HG03196 (cell line): Measurements from ENCODE around the gene INPP4A.

Experiments used
- ATAC-seq: cut with Tn5 transposase; IDR thresholded peaks from one replicate; pipeline ENCODE4 v1.9.1; 2021; ENCODE audit not compliant: unreplicated experiment

Gene INPP4A

GRCh38 chr2:98537390-98538126 is 92.9 kb downstream of the INPP4A start:
- ATAC-seq, result no peak

GRCh38 chr2:98538280-98539041 is 93.8 kb downstream of the INPP4A start:
- ATAC-seq, result no peak

GRCh38 chr2:98539056-98539735 is 94.5 kb downstream of the INPP4A start:
- no peak for ATAC-seq

GRCh38 chr2:98540536-98540935 is 95.9 kb downstream of the INPP4A start:
- ATAC-seq, result no peak

- ATAC-seq, result no peak
Observed at GRCh38 chr2:98541489-98541888, 96.8 kb downstream of the INPP4A start.

- no peak for ATAC-seq
Observed at GRCh38 chr2:98541906-98542305, 97.2 kb downstream of the INPP4A start.

GRCh38 chr2:98543214-98543613 is 98.6 kb downstream of the INPP4A start:
- no peak for ATAC-seq

- no peak for ATAC-seq
Observed at GRCh38 chr2:98543842-98544241, 99.2 kb downstream of the INPP4A start.

GRCh38 chr2:98545591-98545990 is 100.9 kb downstream of the INPP4A start:
- no peak for ATAC-seq

- no peak for ATAC-seq
Observed at GRCh38 chr2:98546186-98546585, 101.5 kb downstream of the INPP4A start.

- no peak for ATAC-seq
Observed at GRCh38 chr2:98547092-98547790, 102.6 kb downstream of the INPP4A start.

- no peak for ATAC-seq
Observed at GRCh38 chr2:98548920-98549818, 104.5 kb downstream of the INPP4A start.

- ATAC-seq, result no peak
Observed at GRCh38 chr2:98550165-98550564, 105.5 kb downstream of the INPP4A start.

GRCh38 chr2:98551316-98551715 is 106.7 kb downstream of the INPP4A start:
- ATAC-seq, result no peak

GRCh38 chr2:98552499-98553179 is 108.0 kb downstream of the INPP4A start:
- no peak for ATAC-seq

- no peak for ATAC-seq
Observed at GRCh38 chr2:98554116-98554861, 109.6 kb downstream of the INPP4A start.

- ATAC-seq, result no peak
Observed at GRCh38 chr2:98555696-98556095, 111.0 kb downstream of the INPP4A start.

- no peak for ATAC-seq
Observed at GRCh38 chr2:98556344-98557033, 111.8 kb downstream of the INPP4A start.
